HG02759 (cell line): ENCODE results near the gene ATXN1.
"Not testable (repeated sequence)": the region's sequence is repeated elsewhere in the genome, so short reads cannot be mapped to it uniquely, and the experiment has no call there.

Source experiments
- ATAC-seq: cut with Tn5 transposase; IDR thresholded peaks from one replicate; pipeline ENCODE4 v1.9.1; 2021; ENCODE audit warnings: mild to moderate bottlenecking, moderate library complexity; ENCODE audit not compliant: unreplicated experiment

Gene ATXN1

GRCh38 chr6:16548121-16548520 is 213.1 kb downstream of the ATXN1 start:
- ATAC-seq = no peak

- no peak for ATAC-seq
Measured at GRCh38 chr6:16547587-16547986, 213.7 kb downstream of the ATXN1 start.

- ATAC-seq = no peak
Measured at GRCh38 chr6:16546861-16547260, 214.4 kb downstream of the ATXN1 start.

GRCh38 chr6:16545382-16545781 is 215.9 kb downstream of the ATXN1 start:
- ATAC-seq = no peak

DNA sequence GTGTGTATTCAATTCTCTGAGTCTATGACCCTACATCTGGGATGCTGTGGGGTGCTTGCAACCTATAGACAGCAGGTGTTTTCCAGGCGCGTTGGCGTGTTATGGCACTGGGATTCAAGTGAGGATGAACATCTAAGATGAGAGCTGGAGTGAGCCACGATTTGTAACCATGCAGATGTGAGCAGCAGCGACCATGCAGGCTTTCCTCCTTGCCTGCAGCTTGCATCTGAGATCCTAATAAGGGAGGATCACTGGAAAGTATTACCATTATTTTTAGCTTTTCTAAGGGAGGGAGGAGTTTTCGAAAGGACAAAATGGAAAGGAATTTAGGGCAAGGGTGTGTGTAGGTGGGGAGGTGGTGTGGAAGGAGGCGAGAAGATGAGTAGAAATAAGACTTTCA is 216.7 kb downstream of the ATXN1 start:
- ATAC-seq = no peak

- no peak for ATAC-seq
Measured at GRCh38 chr6:16544006-16544405, 217.3 kb downstream of the ATXN1 start.

GRCh38 chr6:16543521-16543920 is 217.7 kb downstream of the ATXN1 start:
- no peak for ATAC-seq

GRCh38 chr6:16542070-16542469 is 219.2 kb downstream of the ATXN1 start:
- no peak for ATAC-seq

- ATAC-seq = peak; percentile 65
Measured at GRCh38 chr6:16540804-16541752, 220.2 kb downstream of the ATXN1 start.

DNA sequence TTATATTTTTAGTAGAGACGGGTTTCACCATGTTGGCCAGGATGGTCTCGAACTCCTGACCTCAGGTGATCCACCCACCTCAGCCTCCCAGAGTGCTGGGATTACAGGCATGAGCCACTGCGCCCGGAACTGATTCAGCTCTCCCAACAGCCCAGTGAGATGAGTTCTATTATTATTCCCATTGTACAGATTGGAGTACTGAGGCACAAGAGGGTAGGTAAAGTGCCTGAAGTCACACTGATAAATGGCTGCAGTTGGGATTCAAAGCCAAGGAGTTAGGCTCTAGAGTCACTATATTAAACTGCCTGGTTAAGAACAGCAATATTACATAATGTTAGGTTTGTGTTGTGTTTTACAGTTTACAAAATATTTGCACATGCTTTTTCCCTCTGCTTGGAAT is 220.9 kb downstream of the ATXN1 start:
- not testable (repeated sequence) for ATAC-seq

GRCh38 chr6:16539086-16539931 is 222.0 kb downstream of the ATXN1 start:
- no peak for ATAC-seq

DNA sequence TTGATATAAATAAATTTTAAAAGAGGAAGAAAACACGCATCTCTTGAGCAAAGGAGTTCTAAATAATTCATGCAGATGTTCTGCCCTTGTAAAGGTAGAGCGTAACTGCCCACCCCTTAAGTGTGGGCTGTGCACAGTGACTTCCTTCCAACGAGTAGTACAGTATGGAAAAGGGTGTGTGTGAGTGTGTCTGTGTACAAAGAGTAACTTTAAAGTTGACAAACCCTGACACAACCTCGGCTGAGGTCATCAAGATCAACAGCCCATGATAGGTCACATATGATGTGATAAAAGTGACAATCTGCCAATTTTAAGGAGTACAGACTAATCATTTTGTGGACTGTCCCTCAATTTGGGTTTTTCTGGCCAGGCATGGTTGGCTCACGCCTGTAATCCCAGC is 225.7 kb downstream of the ATXN1 start:
- ATAC-seq = no peak

- ATAC-seq = no peak
Measured at GRCh38 chr6:16533721-16534136, 227.5 kb downstream of the ATXN1 start.

- ATAC-seq = no peak
Measured at GRCh38 chr6:16533210-16533609, 228.1 kb downstream of the ATXN1 start.

- ATAC-seq = no peak
Measured at GRCh38 chr6:16527691-16528090, 233.6 kb downstream of the ATXN1 start.

DNA sequence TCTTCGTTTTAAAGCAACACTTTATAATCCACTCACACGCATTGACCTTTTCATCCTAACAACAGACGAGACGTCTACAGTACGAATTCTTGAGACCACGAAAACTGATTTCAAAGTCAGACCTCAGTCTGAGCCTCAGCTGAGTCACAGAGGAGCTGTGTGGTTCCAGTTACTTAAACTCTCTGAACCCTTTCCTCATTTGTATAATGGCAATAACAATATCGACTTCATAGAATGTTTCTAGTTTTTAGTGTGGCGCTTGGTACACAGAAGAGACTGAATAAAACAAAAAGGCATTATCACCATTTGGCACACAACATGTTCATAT is 236.9 kb downstream of the ATXN1 start:
- no peak for ATAC-seq

GRCh38 chr6:16523606-16524379 is 237.5 kb downstream of the ATXN1 start:
- ATAC-seq = no peak

GRCh38 chr6:16522937-16523336 is 238.3 kb downstream of the ATXN1 start:
- no peak for ATAC-seq

GRCh38 chr6:16521528-16521927 is 239.7 kb downstream of the ATXN1 start:
- ATAC-seq = no peak

- ATAC-seq = no peak
Measured at GRCh38 chr6:16519265-16520242, 241.7 kb downstream of the ATXN1 start.
